ENCODE data around the gene ABCA3.
"Not testable (repeated sequence)": the region's sequence is repeated elsewhere in the genome, so short reads cannot be mapped to it uniquely, and the experiment has no call there.

ABCA3 gene

DNA sequence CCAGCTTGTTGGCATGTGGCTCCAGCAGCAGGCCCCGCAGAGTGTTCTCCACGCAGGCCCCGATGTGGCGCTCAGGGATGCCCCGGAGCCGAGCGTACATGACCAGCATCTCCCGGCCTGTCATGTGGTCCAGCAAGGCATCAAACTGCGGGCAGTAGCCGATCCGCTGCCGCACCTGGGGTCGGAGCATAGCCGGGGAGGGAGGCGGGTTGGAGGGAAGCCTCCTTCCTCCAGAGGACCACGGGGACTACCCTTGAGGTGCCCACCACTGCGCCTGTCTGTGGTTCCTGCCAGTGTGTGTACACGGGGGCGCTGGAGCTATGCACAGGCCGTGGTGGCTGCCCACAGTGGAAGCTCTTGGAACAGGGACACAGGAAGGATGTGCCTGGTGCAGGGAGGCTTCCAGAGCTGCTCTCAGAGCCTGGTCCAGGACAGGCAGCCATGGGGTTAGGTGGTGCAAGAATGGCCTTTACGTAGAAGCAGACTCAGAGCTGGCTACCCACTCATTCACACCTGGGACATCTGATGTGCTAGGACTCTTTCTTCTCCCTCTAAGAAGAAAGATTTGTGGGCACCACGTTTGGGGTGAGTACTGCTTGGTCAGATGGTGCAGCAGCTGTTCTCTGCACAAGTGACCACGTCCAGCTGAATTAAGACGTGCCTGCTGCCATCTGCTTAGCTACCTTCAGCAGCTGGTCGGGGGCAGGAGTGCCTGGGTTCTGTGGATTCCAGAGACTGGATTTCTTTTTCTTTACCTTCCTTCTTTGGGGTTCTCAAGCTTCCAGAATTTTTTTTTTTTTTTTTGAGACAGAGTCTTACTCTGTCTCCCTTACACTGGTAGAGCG is 61.4 kb downstream of the ABCA3 start:
- DNase-seq (ENCODE audit: low read depth): no peak

DNA sequence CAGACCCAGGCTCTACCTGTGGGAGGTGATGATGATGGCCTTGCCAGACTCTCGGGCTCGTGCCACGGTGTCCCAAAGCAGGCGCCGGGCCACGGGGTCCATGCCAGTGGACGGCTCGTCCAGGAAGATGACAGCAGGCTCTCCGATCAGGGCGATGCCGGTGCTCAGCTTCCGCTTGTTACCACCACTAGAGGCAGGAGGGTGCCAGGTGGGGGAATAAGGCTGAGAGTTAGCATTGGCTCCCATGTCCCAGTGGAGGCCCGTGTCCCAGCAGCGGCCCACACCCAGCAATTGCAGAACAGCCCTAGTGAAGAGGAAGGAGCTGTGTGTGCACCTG is 62.3 kb downstream of the ABCA3 start:
- DNase-seq (ENCODE audit: low read depth): no peak

DNA sequence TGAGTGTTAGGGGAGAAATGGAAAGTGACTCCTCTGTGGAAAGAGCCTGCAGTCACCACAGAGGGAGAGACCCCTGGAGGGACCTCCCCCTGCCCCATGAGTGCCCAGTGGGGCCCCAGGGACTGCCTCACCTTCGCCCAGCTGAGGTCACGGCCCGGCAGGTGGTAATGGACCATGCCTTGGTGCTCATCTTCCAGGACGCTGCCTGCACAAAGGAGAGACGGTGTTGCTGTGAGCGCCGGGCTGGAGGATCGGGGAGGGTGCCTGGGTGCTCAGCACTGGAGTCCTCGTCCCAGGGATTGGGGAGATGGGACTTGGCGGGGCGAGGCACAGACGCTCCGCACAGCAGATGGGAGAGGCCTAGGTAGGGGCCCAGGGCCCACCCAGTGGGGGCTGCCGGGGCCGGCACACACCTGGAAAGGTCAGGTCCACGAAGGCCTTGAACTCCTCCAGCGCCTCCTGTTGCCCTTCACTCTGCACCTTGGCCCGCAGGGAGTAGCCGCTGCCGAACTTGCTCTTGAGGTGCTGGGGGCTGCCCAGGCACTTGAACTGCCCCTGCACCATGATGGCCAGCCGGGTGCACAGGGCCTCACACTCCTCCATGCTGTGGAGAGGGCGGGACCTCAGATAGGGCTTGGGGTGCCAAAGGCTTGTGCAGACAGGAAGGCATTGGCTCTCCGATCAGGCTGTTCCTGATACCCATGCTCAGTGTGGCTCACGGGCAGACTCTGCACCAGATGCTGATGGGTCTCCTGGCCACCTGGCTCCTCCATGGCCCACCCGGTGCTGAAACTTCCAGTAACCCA is 62.9 kb downstream of the ABCA3 start:
- no peak for DNase-seq (ENCODE audit: low read depth)

DNA sequence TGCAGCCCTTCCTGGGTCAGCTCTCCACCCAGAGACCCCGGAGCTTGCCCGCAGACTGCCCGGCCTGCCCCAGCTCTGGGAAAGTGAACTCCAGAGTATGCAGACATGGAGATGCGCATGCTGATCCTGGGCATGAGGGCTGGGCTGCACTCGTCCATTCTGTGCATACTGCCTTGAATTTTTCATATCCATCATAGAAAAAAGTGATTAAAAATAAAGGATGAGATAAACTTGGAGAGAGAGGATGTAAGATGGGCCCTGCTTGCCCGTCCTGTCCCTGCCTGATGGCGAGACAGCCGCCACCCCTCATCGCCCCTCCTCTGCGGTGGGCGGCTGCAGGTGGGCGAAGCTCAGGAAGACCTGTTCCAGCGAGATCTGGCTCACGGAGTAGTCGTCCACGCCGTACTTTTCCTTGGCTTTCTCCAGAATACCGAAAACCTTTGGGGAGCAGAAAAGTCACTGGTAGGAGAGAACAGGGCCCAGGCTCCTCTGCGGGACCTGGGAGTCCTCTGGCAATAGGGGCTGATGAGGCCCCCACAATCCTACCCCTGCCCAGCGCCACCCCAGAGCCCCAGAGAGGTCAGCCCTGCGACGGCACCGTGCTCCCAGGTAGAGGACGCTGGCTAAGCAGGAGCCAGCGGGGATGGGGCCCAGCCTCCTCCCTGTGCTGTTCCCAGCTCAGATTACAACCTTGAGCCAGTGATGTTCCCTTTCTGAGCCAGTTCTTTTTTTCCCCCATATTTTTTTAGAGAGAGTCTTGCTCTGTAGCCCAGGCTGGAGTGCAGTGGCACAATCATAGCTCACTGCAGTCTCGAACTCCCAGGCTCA is 63.9 kb downstream of the ABCA3 start:
- DNase-seq (ENCODE audit: low read depth): no peak

DNA sequence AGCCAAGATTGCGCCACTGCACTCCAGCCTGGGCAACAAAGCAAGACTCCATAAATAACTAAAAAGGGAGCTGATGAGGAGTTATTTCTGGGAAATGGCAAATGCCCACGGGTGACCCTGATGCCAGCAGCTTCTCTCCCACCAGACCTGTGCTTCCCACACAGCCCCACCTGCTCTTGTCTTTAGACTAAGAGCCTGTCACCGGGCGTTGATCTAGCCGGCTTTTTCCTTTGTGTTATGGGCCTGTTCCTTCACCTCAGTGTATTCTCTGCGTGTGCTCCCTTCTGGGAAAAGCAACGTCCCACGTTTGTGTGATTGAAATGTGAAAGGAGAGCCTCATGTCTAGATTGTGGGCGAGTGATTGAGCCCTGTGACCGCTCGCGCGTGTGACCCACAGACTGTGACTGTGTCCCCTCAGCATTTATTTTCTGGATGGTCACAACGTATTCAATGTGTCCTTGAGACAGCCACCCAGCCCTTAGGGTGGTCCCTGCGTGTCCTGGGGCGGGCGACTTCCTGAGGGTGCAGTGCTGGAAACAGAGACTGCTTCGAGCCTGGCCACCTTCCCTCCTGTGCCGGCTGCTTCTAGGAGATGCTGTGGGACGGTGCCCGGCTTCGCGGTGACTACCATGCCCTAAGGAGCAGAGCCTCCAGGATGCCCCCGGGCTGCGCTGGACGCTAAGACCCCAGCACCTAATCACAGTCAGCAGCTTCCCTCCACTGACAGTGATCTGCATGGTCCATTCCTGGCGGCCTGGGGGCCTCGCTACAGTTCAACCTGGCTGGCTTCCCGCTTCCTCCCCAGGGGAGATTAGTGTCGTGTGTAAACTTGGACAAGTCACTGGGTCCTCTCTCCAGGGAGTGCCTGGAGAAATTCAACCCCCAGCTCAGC is 64.8 kb downstream of the ABCA3 start:
- DNase-seq (ENCODE audit: low read depth): no peak

DNA sequence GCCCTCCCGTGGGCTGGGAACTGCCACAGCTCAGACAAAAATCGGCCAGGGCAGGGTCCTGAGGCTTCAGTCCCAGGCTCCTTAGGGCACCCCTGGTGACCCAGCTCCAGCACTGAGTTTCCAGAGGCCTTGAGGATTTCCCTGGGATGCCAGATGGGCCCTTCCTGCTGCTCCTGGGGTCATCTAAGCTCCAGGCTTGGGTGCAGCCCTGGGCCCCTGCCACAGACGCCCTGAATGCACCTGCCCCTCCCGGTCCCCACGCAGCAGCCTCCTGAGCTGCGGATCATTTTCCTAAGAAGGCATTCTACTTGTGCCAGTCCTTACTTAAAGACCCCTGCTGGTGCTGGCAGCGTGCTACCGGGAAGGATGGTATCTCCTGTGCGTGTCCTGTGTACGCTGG is 66.6 kb downstream of the ABCA3 start:
- DNase-seq (ENCODE audit: low read depth): no peak

DNA sequence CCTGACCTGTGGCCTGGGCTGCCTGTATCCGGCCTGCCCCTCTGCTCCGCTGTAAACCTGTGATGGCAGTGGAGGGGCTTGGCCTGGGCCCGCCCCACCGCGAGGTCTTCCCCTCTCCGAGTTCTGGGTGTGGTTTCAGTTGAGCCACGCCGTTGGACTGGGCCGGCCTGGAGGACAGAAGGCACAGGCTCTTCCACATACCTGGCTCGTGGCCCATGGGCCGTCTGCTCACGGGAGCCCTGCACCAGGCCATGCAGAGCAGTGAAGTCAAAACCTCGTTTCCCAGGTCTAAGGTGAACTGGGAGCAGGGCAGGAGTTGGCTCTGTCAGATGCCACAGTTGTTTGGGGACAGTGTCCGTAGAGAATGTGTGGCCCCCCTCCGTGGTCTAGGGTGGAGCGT is 67.0 kb downstream of the ABCA3 start:
- no peak for DNase-seq (ENCODE audit: low read depth)

DNA sequence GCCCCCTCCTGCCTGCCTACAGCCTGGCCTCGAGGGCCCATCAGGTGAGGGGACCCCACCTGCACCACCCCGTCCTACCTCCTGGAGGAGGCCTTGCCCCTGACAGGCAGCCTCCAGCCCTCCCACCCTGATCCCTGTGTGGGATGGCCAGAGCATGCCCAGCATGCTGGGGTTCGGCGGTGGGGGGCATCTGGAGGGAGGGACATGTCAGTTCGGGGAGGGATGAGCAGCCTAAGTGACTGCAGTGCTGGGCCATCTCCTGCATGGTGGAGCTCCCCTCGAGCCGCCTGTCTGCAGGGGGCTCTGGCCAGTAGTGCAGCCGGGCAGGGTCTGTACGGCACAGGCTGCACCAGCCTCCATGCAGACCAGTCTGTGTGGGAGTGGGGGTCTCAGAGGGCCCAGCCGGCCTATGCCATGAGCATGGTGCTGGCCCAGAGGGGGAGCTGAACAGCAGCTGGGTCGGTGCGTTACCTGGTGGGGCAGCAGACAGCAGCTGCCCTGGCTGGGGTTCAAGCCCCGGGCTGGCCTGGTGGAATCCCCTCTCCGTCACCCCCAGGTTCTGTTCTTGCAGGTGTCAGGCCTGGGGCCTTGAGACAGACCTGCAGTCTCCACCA is 68.6 kb downstream of the ABCA3 start:
- no peak for DNase-seq (ENCODE audit: low read depth)

DNA sequence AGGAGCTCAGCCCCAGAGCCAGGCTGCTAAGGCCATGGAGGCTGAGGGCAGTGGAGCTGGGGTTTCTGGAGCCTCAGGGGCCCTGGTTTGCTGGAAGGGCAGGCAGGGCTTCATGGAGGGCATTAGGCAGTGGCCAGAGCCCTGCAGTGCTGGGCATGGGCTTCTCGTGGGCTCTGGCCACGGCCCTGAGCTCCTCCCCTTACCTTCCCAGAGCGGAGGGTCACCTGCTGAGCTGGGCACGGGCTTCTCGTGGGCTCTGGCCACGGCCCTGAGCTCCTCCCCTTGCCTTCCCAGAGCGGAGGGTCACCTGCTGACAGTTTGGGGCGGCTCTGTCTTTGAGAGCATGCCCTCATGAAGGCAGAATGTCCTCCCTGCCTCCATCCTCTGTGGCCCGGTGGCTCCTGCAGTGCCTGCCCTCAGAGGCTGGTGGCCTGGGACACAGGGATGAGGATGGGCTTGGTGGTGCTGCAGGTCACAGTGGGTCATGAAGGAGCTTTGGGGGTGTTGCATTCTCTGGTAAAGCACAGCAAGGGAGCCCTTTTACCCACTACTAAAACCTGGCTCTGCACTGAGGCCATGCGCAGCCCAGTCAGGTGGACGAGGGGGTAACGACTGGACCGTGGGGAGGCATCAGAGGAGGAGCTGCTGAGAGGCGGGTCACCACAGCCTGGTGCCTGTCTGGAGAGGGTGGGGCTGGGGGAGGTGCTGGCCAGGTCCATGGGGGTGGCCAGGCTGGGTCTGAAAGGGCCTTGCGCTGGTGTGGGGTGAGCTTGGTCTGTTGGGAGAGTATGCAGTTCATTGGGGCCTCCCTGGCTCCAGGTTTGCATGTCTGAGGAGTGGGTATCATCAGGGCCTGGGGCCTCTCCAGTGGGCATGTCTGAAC is 69.7 kb downstream of the ABCA3 start:
- no peak for DNase-seq (ENCODE audit: low read depth)

DNA sequence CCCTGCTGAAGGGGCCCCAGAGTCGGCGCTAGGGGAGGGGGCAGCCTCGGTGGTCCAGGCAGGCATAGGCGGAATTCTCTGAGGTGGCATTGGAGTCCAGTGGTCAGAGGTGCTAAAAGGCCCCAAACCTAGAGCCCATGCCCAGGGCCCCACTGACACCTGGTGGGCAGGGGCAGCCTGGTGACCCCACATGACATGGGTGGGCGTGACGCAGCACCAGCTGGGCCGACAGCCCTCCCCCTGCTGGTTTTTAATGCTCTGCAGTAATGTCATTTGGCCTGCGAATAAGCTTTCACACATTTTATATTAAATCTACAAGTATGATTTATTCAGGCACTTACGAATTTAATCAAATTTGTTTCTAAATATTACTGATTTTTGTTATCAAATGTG is 70.5 kb downstream of the ABCA3 start:
- no peak for DNase-seq (ENCODE audit: low read depth)

DNA sequence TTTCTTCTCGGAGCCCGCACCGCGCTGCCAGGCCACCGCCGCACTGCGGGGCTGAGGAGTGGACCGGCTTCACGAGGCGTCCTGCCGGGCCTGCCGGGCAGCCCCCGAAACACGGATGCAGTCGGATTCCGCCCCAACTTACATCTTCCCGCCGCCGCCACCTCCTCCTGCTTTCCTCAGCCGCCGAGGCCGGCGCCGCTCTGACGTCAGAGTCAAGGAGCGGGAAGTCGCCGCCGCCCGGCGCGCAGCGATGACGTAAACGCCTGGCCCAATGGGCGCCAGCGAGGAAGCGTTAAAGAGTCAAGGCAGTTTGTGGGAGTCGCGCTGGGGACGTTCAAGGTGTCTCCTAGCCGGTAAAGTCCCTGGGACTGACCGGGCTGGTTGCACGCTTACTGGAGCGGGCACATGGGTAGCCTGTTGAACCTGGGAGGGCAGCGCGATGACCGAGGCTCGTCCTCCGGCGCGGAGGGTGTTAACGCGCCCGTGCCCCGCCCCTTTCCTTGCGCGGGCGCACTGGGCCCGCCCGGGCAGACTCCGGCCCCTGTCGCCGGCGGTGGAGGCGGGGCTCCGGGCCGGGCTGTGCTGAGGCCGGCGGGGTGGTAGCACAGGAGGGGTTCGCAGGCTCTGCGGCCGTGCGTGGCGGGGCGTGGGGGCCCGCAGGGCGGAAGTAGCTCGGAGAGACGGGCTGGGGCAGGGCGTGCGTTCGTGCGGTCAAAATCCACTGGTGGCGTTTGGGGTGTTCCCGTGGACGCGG is 72.4 kb downstream of the ABCA3 start, which contains the start of gene RNPS1:
Gene RNPS1 (minus strand): TSS at position 214 of the 754 bp plus-strand sequence. CDS start 3,483 bp downstream, outside the sequence.
- DNase-seq (ENCODE audit: low read depth): peak; percentile 96

DNA sequence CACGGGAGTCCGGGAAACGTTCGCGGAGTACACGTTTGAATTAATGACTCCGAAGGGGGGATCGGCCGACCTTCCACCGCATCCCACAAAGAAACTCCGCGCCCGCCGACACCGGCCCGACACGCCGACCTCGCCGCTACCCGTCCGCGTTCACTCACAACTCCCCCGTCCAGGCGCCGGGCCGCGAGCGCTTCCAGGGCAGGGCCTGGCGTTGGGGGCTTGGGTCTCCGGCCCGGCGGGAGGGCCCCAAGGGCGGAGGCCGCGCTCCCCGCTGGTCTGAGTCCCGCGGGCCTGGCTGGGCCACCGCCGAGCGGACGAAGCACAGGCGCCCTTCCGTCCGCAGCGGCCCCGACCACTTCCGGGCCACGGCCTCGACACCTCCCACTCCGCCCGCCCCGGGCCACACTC is 73.0 kb downstream of the ABCA3 start:
- DNase-seq (ENCODE audit: low read depth): not testable (repeated sequence)

DNA sequence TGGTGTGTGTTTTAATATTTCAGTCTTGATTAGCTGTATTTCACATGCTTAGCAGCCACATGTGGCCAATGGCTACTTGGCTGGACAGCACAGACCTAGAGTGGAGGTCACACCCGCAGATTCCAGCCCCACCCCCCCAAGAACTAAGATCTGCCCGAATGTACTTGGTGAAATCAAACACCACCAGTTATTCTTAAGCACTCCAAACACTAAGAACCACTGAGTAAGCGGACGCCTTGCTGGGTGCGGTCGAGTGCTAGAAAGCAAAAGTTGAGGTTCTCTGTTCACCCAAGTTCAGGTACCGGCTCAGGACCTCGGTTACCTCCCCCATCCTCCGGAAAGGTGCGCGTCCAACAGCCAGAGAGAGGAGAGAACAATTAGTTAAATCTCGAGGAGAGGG is 73.6 kb downstream of the ABCA3 start:
- DNase-seq (ENCODE audit: low read depth): not testable (repeated sequence)

DNA sequence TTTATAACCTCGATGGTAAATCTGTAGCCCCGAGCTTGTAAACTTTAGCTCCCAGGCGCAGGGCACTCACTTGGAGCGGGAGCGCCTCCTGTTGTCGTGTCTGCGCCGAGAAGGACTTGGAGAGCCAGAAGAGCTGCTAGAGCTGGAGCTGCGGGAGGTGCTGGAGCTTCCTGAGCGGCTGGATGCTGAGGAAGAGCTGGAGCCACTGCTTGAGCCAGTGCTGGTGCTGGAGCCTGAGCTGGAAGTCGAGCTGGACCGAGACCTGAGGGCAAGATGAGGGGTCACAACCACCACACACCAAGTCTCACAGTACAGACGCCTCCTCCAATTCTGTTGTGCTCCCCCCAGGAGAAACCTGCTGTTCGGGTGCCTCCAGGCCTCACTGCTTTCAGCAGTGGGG is 77.5 kb downstream of the ABCA3 start:
- not testable (repeated sequence) for DNase-seq (ENCODE audit: low read depth)

DNA sequence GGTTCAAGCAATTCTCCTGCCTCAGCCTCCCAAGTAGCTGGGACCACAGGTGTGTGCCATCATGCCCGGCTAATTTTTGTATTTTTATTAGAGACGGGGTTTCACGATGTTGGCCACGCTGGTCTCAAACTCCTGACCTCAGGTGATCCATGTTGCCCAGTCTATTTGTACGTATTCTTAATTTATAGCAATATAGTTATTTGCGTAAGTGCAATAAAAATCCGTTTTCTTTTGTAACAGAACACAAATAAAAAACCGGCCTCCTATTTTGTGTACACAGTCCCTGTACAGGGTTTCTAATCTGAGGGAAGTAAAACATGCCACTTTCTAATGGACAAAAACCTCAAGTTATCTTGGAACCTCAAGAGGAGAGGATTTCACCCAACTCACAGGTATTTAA is 80.3 kb downstream of the ABCA3 start:
- DNase-seq (ENCODE audit: low read depth): no peak

DNA sequence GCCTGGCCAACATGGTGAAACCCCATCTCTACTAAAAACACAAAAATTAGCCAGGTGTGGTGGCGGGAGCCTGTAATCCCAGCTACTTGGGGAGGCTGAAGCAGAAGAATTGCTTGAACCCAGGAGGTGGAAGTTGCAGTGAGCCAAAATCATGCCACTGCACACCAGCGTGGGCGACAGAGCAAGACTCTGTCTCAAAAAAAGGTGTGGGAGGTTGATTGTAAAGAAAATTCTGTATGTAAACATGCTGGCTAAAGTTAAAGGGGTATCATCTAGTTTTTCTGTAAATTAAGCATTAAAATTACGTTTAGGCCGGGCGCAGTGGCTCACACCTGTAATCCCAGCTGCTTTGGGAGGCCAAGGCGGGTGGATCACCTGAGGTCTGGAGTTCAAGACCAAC is 82.0 kb downstream of the ABCA3 start:
- not testable (repeated sequence) for DNase-seq (ENCODE audit: low read depth)

DNA sequence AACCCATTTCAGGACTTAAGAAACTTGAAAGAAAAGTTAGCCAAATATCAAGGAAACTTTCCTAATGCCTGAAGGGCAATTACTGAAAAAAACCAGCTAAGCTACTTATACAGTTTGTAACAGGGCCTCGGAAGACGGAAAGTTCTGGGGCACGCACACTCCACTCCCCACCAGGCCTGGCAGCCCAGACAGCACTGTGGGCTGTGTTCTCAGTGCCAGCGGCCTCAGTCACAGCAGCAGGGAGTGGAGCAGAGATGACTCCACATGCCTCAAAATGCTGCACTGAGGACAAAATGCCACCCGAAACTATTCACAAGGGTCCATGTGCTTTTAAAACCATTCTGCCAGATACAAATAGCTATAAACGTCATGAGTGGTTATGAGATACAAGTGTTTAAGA is 82.8 kb downstream of the ABCA3 start:
- DNase-seq (ENCODE audit: low read depth): no peak

DNA sequence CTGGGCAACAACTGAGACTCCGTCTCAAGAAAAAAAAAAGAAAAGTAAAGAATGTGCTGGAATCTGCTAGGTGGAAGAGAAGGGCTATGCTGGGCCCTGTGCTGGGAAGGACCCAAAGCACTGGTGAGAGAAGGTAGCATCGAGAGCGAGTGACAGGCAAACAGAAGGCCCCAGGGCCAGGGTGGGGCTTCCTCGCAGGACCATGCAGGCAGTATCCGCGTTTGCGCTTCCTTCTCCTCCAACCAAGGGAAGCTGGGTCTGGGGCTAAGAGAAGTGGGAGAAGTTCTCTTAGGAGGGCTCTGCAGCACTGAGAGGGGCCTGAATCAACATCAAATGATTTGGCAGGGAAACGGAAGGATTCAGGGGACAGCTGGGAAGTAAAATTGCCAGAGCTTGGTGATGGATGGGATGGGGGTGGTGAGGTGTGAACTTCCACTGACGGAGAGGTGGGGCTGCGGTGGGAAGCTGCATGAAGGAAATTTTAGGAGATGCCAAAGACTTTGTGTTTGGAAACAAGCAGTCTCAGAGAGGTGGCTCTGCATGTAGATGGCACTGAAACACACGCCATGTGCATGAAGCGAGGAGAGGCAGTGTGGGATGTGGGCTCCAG is 83.9 kb downstream of the ABCA3 start:
- no peak for DNase-seq (ENCODE audit: low read depth)

DNA sequence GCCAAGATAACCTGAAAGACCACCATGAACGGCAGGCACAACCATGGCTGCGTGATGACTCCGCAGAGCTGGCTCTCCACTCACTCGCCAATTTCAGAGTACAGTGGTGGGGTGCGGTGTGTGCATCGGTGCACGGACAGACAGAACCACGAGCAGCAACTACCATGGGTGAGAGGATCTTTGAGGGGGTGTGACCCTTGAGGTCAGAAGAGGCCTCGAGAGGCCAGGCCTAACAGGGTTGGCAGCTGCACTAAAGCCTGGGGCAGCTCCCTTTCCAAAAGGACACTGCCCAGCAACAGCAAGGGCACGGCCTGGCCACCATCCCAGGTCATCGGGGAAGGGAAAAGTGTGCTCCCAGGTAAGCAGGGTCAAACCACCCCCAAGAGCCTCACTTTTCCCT is 87.2 kb downstream of the ABCA3 start:
- no peak for DNase-seq (ENCODE audit: low read depth)
